Femur (tissue), 1 donor: ENCODE measurements around the gene SLC13A2.
"Not testable (repeated sequence)": the region's sequence is repeated elsewhere in the genome, so short reads cannot be mapped to it uniquely, and the experiment has no call there.

ENCODE experiments used
- DNase-seq: peaks from one replicate; pipeline ENCODE4 v3.0.0-alpha.2; 2017

Gene SLC13A2, protein sequence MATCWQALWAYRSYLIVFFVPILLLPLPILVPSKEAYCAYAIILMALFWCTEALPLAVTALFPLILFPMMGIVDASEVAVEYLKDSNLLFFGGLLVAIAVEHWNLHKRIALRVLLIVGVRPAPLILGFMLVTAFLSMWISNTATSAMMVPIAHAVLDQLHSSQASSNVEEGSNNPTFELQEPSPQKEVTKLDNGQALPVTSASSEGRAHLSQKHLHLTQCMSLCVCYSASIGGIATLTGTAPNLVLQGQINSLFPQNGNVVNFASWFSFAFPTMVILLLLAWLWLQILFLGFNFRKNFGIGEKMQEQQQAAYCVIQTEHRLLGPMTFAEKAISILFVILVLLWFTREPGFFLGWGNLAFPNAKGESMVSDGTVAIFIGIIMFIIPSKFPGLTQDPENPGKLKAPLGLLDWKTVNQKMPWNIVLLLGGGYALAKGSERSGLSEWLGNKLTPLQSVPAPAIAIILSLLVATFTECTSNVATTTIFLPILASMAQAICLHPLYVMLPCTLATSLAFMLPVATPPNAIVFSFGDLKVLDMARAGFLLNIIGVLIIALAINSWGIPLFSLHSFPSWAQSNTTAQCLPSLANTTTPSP

DNA sequence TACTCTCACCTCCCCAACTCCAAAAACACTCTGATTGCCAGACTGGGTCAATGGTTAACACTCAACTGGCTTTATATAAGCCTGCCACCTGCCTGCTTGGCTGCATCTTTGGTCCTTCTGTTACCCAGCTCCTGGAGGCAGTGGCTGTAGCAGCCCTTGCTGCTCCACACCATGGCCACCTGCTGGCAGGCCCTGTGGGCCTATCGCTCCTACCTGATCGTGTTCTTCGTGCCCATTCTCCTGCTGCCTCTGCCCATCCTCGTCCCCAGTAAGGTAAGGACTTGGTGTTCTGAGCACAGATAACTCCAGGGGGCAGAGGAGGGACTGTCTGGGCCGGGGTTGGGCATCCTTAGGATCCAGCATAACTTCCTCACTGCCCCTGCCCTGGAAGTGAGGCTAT, at the start of gene SLC13A2:
SLC13A2 (plus strand) TSS at position 103 of the 400 bp plus-strand sequence; CDS start at position 172, 69 bp downstream.
- no peak for DNase-seq

DNA sequence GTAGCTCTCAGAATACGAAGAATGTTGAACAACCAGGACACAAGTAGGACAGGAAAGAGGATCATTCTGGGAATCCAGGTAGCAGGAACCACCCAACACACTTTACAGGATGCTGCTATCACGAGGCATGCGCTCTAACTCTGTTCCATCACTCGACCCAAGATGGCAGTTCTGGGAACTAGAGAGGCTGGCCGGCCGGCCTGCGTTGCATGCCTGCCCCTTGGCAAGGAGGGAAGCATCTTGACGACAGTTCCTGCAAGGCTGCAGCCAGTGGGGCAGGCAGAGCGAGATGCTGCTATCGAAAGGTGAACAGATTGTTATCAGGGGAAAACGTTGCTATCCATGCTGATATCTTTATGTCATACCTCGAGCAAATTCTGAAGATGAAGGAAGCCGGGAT, 48.2 kb upstream of the SLC13A2 start:
- no peak for DNase-seq

DNA sequence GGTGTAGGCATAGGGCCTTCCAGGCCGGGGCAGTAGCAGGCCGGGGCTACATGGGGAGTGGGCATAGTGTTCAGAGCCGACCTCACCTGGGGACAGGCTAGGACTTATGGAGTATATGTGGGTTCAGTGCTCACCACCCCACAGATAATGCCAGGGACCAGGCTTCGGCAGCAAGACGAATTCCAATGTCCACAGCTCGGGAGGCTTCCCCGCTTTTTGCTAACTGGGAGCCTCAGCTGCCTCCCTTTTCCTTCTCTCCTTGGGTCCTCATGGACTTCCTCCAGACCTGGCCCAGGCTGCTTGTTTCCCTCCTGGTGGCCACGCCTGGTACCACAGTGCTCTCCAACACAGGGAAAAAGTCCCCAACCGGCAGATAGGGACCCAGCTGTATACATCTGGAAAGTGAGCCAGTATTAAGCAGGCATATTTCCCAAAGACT, 47.3 kb upstream of the SLC13A2 start:
- no peak for DNase-seq

DNA sequence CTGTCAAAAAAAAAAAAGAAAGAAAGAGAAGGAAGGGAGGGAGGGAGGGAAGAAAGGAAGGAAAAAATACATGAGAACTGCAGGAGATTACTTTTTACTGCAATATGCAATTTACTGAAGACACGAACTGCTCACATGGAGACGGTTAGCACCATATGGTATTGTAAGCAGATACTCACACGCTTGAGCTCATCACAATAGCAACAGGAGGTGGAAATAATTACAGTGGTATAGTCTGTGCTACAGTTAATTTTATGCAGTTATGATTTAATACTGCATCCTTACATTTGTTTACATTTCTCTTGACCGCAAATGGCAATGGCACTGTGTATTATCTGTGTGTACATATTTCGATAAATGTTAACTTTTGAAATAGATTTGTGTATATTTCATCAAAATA, 46.1 kb upstream of the SLC13A2 start:
- DNase-seq, result no peak

DNA sequence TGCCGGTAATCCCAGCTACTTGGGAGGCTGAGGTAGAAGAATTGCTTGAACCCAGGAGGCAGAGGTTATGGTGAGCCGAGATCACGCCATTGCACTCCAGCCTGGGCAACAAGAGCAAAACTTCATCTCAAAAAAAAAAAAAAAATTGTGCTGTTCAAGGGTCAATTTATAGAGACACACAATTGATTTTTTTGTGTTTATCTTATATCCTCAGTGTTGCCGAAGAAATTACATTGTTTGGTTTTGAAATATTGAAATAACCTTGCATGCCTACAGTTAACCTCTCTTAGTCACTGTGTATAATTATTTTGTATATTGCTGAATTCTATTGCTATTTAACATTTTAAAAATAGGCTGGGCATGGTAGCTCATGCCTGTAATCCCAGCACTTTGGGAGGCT, 45.5 kb upstream of the SLC13A2 start:
- not testable (repeated sequence) for DNase-seq

DNA sequence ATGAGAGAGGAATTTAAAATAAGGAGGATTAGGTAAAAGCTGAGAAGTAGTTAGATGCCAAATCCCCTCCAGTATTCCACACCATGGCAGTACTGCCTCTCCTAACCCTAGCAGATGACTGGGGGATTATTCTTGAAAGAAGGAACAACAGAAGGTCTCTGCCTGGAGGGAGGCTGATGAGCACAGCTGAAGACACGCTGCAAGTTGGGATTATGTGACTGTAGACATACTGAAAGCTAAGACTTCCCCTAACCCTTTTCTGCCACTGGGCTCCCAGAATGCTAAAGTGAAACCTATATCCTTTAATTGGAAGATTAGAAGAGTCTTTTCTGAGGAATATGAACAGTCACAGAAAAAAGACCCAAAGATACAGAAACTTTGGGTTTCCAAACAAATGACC, 39.7 kb upstream of the SLC13A2 start:
- no peak for DNase-seq

DNA sequence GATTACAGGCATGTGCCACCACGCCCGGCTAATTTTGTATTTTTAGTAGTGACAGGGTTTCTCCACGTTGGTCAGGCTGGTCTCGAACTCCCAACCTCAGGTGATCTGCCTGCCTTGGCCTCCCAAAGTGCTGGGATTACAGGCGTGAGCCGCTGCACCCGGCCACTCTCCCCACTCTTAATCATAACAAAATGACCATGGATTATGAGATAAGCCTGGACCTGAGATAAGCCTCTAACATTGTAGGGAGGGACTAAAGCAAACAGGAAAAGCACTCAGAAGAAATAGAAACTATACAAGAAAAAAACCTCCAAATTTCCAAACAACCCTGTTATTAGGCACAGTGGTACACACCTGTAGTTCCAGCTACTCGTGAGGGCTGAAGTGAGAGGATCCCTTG, 39.1 kb upstream of the SLC13A2 start:
- not testable (repeated sequence) for DNase-seq

DNA sequence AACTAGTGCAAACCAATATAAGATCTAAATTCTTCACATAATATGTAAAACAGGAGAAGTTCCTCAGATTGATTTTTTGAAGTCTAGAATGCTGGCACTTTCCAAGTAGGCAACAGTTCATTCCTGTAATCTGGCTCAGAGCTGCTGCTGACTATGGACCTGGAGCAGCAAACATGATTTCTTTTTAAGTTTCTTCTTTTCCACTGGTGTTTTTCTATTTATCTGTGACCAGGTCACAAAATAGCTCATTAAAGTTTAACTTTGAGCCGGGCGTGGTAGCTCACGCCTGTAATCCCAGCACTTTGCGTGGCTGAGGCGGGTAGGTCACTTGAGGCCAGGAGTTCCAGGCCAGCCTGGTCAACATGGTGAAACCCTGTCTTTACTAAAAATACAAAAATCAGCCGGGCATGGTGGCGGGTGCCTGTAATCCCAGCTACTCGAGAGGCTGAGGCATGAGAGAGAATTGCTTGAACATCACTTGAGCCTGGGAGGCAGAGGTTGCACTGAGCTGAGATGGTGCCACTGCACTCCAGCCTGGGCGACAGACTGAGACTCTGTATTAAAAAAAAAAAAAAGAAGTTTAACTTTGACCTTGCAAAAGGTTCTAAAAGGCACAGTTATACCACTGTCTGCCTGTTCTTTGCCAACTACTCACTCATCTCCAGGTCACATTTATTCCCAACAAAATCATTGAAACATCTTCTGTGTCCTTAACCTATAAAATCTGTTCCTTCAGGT, 29.4 kb upstream of the SLC13A2 start:
- no peak for DNase-seq

DNA sequence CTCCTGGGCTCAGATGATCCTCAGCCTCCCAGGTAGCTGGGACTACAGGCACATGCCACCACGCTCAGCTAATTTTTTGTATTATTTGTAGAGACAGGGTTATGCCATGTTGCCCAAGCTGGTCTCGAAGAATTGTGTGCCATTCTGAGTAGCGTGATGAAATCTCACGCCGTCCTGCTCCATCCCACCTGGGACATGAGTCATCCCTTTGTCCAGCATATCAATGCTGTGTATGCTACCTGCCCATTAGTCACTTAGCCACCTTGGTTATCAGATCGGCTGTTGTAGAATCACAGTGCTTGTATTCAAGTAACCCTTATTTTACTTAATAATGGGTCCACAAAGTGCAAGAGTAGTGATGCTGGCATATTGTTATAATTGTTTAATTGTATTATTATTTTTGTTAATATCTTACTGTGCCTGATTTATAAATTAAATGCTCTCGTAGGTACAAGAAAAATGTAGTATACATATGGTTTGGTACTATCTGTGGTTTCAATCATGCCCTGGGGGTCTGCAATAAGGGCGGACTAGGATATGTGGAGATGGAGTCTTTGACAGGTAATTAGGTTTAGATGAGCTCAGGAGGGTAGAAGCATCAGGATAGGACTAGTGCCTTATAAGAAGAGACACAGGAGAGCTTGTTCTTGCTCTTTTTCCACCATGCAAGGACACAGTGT, 26.6 kb upstream of the SLC13A2 start:
- no peak for DNase-seq

DNA sequence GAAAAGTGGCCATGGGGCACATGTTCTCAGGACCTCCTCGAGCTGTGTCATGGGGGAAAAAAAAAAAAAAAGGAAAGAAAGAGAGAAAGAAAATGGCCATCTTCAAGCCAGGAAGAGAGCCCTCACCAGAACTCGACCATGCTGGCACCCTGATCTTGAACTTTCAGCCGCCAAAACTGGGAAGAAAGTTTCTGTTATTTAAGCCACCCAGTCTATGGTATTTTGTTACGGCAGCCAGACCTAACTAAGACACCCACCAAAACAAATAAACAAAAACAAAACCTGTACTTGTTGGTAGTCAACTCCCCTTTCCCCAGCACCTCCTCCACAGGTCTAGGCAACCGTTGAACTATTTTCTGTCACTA, 26.1 kb upstream of the SLC13A2 start:
- no peak for DNase-seq

DNA sequence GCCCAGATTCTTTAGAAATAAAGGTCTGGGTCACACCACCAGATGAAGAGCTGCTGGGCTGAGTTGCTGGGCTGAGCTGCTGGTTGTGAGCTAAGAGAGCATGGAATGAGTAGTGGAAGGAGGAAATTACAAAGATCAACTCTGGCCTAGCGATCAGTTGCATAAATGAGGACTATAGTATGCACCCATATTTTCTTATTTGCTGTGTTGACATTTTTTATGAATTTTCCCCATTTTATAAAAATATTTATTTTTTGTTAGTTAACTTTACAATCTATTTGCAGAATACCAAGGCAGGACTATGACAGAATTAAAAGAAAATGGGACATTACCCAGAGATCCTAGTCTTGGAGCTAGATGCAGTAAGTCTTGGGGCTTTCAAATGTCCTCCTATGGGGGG, 23.6 kb upstream of the SLC13A2 start:
- no peak for DNase-seq

DNA sequence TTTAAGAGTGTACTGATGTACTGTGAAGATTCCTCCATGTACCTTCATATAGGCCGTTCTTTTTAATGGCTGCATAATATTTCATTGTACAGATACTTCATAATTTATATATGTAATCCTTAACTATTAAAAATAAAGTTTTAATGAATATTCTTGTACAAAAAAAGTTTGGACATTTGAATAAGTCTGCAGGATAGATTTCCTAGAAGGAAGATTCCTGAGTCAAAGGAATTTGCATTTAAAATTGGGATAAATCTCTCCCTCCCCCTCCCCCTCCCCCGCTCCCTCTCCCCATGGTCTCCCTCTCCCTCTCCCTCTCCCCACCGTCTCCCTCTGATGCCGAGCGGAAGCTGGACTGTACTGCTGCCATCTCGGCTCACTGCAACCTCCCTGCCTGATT, 15.6 kb upstream of the SLC13A2 start:
- DNase-seq, result no peak

DNA sequence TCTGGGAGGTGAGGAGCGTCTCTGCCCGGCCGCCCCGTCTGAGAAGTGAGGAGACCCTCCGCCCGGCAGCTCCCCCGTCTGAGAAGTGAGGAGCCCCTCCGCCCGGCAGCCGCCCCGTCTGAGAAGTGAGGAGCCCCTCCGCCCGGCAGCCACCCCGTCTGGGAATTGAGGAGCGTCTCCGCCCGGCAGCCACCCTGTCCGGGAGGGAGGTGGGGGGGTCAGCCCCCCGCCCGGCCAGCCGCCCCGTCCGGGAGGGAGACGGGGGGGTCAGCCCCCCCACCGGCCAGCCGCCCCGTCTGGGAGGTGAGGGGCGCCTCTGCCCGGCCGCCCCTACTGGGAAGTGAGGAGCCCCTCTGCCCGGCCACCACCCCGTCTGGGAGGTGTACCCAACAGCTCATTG, 14.6 kb upstream of the SLC13A2 start:
- not testable (repeated sequence) for DNase-seq

DNA sequence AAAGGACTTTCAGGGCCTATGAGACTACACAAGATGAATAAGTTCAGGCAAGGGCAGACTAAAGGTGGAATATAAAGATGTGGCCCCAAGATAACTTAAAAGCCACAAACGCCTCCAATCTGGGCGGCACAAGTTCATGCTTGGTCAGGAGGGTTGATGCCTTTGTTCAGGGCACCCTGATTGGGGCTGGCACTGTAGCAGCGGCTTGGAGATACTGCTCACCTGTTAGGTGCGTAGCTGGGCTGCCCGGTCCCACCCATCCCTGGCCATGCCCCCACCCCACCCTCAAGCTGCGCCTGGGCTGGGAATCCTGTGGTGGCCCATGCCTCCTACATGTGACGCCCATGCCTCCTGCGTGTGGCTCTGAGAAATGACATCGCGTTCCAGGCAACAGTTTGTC, 12.5 kb upstream of the SLC13A2 start:
- no peak for DNase-seq

DNA sequence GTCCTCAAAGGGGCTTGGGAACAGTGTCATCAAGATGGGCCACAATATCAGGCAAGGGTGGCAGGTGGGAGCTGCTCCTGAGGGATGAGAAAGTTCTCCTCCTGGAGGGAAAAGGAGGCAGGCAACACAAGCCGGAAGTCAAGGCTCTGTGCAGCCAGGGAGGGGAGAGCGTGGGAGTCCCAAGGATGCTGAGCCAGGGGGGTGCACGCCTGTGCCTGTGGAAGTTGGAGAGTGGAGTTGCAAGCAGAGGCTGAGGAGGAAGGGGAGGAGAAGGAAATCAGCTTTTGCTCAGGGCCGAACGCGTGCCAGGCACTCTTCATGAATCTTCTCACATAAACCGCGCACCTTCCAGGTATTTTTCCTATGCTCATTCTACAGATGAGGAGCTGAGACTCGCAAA, 7.4 kb upstream of the SLC13A2 start:
- no peak for DNase-seq

DNA sequence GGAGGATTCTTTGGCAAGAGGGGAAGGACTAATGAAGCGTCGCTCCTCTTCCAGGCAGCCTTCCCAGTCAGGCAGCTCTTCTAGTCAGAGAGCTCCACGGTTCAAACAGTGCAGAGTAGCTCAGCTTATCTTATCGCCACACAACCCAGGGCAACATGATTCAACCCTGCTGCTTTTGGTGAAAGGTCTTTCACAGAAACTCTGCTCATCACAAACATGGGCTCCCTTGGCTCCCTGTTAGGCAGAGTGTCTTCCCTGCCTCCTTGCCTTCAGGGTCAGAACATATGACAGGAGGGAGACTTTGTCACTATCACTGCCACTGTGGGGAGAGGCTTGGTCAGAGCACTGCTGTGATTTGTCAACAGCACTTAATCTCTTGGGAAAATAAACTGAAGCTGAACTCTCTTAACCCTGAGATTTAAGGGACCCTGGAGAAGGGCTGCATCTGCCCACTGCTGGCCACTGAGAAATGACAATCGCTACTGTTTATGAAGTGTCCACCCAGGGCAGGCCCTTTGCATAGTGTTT, 6.9 kb upstream of the SLC13A2 start:
- DNase-seq, result no peak

DNA sequence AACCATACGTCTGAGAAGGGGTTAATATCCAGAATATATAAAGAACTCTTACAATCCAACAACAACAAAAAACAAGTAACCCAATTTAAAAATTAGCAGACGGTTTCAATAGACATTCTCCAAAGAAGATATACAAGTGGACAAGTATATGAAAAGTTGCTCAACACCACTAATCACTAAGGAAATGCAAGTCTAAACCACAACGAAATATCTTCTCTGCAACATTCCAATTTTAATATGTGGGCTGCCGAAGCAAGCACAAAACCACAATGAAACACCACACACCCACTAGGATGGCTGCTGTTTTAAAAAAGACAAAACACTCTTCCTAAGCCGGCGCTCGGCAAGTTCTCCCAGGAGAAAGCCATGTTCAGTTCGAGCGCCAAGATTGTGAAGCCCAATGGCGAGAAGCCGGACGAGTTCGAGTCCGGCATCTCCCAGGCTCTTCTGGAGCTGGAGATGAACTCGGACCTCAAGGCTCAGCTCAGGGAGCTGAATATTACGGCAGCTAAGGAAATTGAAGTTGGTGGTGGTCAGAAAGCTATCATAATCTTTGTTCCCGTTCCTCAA, 5.9 kb upstream of the SLC13A2 start:
- no peak for DNase-seq

DNA sequence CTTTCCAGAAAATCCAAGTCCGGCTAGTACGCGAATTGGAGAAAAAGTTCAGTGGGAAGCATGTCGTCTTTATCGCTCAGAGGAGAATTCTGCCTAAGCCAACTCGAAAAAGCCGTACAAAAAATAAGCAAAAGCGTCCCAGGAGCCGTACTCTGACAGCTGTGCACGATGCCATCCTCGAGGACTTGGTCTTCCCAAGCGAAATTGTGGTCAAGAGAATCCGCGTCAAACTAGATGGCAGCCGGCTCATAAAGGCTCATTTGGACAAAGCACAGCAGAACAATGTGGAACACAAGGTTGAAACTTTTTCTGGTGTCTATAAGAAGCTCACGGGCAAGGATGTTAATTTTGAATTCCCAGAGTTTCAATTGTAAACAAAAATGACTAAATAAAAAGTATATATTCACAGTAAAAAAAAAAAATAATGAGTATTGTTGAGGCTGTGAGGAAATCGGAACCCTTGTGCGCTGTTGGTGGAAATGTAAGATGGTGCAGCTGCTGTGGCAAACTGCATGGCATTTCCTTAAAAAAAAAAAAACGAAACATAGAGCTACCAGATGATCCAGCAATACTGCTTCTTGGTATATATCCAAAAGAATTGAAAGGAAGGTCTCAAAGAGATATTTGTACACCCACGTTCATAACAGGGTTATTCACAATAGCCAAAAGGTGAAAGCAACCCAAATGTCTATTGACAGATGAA, 5.3 kb upstream of the SLC13A2 start:
- DNase-seq, result not testable (repeated sequence)

DNA sequence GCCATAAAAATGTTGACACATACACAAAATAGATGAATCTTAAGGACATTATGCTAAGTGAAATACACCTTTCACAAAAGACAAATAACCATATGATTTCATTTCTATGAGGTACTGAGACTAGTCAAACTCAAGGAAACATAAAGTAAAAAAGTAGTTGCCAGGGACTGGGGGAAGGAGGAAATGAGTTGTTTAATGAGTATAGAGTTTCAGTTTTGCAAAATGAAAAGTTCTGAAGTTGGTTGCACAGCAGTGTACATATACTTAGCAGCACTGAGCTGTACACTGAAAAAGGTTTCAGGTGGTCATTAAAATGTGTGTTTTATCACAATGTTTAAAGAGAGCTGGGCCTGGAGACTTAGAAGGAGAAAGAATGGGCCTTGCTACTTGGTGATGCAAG, 4.7 kb upstream of the SLC13A2 start:
- DNase-seq, result no peak

DNA sequence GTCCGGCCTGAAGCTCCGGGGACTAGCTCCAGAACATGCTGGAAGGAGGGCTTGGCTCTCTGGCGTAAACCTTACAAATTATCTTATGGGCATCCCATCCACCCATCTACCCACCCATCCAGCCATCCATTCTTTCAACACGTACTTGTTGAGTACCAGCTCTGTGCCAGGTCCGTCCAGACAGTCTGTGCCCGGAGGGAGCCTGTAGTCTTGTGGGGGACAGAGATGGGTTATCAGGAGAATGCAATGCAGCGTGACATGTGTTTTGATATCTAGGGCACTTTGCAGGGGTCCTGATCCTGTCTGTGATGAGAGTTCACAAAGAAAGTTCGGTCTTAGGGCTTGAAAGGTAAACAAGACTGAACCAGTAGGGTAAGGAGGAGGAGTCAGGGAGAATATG, 4.1 kb upstream of the SLC13A2 start:
- DNase-seq, result no peak

DNA sequence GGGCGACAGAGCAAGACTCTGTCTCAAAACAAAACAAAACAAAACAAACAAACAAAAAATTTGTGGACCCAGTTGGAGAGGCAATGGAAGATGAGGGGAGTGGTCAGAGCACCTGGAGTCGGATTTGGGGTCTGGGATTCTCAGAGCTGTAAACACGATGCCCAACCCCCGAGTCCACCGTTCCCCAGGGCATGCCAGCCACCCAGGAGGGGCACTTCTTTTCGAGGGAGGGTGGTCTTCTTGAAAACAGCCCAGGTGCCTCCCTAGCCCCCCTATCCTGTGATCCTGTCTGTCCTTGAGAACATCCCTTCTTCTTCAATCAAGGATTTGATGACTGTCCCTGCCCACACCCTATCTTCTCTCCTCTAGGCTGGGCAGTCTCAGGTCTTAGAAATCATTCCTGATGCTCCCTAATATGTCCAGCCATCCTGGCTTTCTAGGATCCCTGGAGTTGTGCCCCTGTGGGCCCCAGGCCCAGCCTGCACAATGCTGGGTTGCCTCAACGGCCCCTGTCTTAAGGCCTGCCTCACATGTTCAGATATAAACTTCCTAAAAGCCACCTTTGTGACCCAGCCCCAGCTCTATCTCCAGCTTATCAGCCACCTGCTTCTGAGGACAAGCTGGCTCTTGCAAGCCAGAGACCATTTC, 3.1 kb upstream of the SLC13A2 start:
- no peak for DNase-seq
